HL-60 (cell line): ENCODE results near the gene HS1BP3.

ENCODE experiments used
- DNase-seq, 2 experiments: peaks; one replicate each; pipeline ENCODE4 v3.0.0-alpha.2; 2010 to 2020; ENCODE audit warnings: low read depth in 1 of 2, low spot score in 1 of 2
- H3K27ac ChIP-seq: fragments of 250-450 bp; sonication (Bioruptor Pico); replicated peaks from 2 replicates; pipeline ENCODE4 v1.5.1; 2020; ENCODE audit warnings: mild to moderate bottlenecking, moderate library complexity
- H3K27me3 ChIP-seq: fragments of 250-450 bp; sonication (Bioruptor Pico); 2 replicates; pipeline ENCODE4 v1.5.1; 2021; ENCODE audit warnings: mild to moderate bottlenecking, moderate library complexity; ENCODE audit not compliant: insufficient read depth, poor library complexity, severe bottlenecking
- H3K4me3 ChIP-seq: replicated peaks from 2 replicates; pipeline ENCODE4 v1.5.1; 2011; ENCODE audit warnings: mild to moderate bottlenecking, control low read depth, low read length; ENCODE audit not compliant: insufficient read depth
- CTCF ChIP-seq: IDR thresholded peaks from one replicate; pipeline ENCODE4 v1.5.1; 2011; ENCODE audit warnings: low read length, control low read depth, inconsistent platforms; ENCODE audit not compliant: insufficient read depth
- GABPA ChIP-seq: IDR thresholded peaks from 2 replicates; pipeline ENCODE4 v1.6.1; 2012; ENCODE audit warnings: low read depth
- POLR2AphosphoS5 ChIP-seq: IDR thresholded peaks from 2 replicates; pipeline ENCODE4 v1.6.1; 2012; ENCODE audit warnings: low read depth
- REST ChIP-seq: IDR thresholded peaks from 2 replicates; pipeline ENCODE4 v1.6.1; 2012; ENCODE audit warnings: low read depth; ENCODE audit not compliant: insufficient replicate concordance
- SPI1 ChIP-seq: IDR thresholded peaks from 2 replicates; pipeline ENCODE4 v1.6.1; 2012; ENCODE audit warnings: low read depth, mild to moderate bottlenecking, borderline replicate concordance

The HS1BP3 gene

GRCh38 chr2:20625491-20626391, 25.2 kb downstream of the HS1BP3 start:
- H3K27ac ChIP-seq = no peak overlapping the region
- TF ChIP-seq CTCF = no peak
- no peak for TF ChIP-seq POLR2AphosphoS5
- TF ChIP-seq GABPA = no peak
- no peak for TF ChIP-seq REST
- TF ChIP-seq SPI1 = no peak
- H3K27me3 ChIP-seq = no peaks in the 10 kb centered on the region
- no peak for DNase-seq
- H3K4me3 ChIP-seq = no peak overlapping the region

GRCh38 chr2:20624884-20625485, 25.9 kb downstream of the HS1BP3 start:
- H3K27me3 ChIP-seq = no peaks in the 10 kb centered on the region
- H3K4me3 ChIP-seq = no peak overlapping the region
- no peak overlapping the region for H3K27ac ChIP-seq
- TF ChIP-seq POLR2AphosphoS5 (no peak), SPI1 (no peak), REST (no peak), CTCF (no peak), GABPA (no peak)
- no peak for DNase-seq

- DNase-seq = no peak
- Histone ChIP-seq H3K27ac (no peak overlapping the region), H3K4me3 (no peak overlapping the region), H3K27me3 (no peaks in the 10 kb centered on the region)
- TF ChIP-seq GABPA (no peak), POLR2AphosphoS5 (no peak), REST (no peak), SPI1 (no peak), CTCF (no peak)
Measured at GRCh38 chr2:20624156-20624883, 26.6 kb downstream of the HS1BP3 start.
